Stimulated activated CD4-positive, alpha-beta T cell treated with anti-CD3 and anti-CD28 coated beads, Interleukin-1b, Interleukin-23, amount 100 ng/mL, for 1 hour (primary cell): Measurements from ENCODE around the gene PPP1R1B.
A peak's percentile ranks its signal among the peaks of the same experiment; 100 is the strongest.

Experiments used
- DNase-seq, 2 donors: peaks; one replicate each; pipeline ENCODE4 v3.0.0-alpha.2; 2020; ENCODE audit warnings: low read depth in 2 of 2

Gene PPP1R1B

DNA sequence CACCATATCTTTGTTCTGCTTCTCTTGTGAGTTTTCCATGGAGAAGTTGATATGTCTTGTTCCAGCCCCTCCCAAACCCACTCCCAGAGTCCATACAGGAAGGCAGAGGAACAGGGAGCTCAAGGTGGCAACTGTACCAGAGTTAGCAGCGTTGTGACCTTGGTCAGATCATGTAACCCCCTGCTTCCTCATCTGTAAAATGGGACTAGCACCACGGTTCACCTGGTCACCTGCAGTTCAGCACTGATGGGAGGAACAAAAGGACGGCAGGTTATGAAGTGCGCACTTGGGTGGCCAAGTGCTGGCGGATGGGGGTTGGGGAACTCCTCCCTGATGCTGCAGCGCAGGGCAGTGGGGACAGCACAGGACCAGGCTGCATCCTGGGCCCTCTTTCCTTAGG, 11.3 kb upstream of the PPP1R1B start:
- no peak for DNase-seq

DNA sequence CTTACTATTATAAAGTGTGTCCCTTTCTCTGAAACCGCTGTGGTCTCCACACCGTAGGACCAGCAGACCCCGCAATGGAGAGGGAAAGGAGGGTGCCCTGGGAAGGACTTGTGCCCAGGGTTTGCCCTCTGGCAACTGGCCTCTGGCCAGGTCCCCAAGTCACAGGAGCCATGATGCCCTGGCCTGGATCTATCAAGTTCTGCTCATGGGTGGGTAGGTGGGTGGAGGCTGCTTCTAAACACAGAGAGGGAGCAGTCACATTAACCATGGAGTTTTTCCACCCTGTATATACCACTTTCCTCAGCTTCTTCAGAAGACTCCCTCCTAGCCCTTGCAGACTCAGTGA, 9.7 kb upstream of the PPP1R1B start:
- no peak for DNase-seq

DNA sequence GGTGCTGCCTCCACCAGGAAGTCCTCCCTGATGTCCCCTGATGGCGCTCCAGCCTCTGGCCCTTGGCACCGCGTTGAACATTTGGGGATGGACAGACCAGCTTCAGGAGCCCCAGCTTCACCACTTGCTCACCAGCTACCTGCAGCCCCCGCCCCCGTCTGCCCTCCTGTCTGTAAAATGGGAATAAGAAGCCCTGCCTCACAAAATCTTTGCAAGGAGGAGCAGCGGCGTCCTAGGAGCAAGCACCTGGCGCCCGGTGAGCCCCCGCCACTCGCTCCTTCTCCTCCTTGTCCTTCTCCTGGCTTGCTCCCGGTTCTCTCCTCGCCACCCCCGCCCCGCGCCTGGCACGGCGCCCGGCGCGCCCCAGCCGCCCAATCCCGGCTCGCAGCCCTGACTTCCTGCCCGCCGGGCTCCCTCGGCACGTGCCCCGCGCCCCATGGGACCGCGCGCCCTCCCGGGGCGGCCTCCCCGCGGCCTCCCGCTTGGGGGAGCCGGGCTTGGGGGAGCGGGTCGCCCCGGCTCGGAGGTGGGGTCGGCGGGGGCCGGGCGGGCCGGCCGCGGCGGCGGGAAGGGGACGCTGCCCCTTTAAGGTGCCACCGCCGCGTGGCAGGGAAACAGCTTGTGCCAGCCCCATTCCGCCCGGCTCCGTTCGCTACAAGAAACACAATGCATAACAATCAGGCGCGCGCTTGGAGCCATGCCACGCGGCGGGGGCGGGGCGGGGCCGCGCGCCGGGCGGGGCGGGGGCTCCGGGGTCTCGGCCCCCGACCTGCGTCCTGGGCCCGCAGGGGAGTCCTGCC, 9.1 kb upstream of the PPP1R1B start:
- DNase-seq, result peak in 1 of 2 donors; percentile 34

- no peak for DNase-seq
These were observed 8.4 kb upstream of the PPP1R1B start for GRCh38 chr17:39618246-39618913.

GRCh38 chr17:39618956-39619785, 7.6 kb upstream of the PPP1R1B start:
- DNase-seq, result no peak

GRCh38 chr17:39619786-39620101, 7.0 kb upstream of the PPP1R1B start:
- no peak for DNase-seq

- DNase-seq, result peak; percentile 72 to 83
These were observed 5.0 kb upstream of the PPP1R1B start for GRCh38 chr17:39621523-39622379.

- DNase-seq, result no peak
These were observed 4.3 kb upstream of the PPP1R1B start for GRCh38 chr17:39622380-39623006.

- peak; percentile 60 to 88 for DNase-seq
These were observed 3.3 kb upstream of the PPP1R1B start for GRCh38 chr17:39623356-39623950.

GRCh38 chr17:39624313-39624712, 2.4 kb upstream of the PPP1R1B start:
- no peak for DNase-seq

DNA sequence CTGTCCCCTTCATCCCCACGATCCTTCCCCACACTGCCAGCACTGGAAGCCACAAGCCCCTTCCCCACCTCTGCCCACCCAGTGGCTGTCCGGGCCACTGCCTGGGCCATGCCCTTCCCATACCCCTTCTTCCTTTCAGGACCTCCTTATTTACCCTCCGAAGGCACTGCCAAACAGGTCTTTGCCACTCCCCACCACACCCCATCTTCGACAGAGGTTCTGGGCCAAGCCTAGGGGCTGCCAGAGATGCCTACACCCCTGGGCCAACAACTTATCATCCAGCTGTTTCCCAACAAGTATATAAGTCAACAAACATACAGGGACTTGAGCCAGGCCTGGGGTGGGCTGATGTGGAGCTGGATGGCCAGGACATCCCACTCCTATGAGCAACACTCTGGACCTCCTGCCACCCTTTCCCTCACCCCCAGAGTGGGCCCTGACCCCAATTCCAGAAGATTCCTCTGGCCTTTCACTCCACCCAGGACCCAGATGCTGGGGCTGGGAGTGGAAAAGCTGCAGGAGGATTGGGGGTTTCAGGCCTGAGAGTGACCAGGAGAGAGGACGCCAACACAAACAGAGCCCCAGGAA, 1.5 kb upstream of the PPP1R1B start:
- no peak for DNase-seq

DNA sequence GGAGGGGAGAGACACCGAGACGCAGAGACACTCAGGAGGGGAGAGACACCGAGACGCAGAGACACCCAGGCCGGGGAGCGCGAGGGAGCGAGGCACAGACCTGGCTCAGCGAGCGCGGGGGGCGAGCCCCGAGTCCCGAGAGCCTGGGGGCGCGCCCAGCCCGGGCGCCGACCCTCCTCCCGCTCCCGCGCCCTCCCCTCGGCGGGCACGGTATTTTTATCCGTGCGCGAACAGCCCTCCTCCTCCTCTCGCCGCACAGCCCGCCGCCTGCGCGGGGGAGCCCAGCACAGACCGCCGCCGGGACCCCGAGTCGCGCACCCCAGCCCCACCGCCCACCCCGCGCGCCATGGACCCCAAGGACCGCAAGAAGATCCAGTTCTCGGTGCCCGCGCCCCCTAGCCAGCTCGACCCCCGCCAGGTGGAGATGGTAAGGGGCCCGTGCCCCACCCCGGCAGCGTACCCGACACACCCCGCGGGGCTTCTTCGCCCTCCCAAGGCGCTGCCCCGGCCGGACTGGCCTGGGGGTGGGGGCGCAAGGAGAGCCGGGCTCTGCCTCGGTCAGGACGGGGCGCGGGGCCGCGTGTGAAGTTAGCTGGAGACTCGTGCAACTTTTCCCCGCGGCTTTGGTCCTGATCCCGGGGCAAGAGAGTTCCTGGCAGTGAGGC, 427 bp downstream of the PPP1R1B start:
- no peak for DNase-seq

DNA sequence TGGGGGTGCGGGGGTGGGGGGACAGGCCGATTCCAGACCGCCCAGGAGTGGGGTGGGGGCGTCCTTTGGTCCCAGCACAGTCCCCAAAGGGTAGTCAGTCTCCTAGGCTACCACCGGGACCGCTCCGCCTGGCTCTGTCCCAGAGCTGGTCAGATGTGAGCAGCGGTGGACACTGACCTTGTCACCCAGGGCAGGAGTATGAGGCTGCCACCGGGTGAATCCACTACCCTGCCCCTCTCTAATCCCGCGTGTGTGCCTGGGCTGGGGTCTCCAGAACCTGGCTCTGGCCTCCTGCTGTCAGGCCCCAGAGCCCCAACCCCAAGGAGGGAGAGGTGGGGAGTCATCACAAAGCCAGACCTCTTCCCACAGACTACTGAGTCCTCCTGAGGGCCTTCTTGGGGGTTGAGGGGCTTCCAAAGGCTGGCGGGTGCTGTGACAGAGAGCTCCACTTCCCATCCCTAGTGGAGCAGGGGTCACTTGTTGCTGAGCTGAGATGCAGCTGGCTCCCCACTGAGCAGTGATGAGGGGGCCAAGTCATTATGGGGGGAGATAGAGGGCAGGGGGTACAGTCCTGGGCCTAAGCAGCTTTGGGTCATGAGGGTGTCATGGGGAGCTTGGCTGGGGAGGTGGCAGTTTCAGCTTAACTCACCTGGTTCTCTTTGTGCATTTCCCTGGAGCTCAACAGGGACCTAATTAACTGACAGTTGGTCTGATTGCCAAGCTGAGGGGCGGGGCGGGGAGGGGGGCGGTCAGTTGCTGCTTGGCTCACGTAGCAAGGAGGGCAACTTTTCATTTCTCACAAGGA, 1.2 kb downstream of the PPP1R1B start:
- no peak for DNase-seq

DNA sequence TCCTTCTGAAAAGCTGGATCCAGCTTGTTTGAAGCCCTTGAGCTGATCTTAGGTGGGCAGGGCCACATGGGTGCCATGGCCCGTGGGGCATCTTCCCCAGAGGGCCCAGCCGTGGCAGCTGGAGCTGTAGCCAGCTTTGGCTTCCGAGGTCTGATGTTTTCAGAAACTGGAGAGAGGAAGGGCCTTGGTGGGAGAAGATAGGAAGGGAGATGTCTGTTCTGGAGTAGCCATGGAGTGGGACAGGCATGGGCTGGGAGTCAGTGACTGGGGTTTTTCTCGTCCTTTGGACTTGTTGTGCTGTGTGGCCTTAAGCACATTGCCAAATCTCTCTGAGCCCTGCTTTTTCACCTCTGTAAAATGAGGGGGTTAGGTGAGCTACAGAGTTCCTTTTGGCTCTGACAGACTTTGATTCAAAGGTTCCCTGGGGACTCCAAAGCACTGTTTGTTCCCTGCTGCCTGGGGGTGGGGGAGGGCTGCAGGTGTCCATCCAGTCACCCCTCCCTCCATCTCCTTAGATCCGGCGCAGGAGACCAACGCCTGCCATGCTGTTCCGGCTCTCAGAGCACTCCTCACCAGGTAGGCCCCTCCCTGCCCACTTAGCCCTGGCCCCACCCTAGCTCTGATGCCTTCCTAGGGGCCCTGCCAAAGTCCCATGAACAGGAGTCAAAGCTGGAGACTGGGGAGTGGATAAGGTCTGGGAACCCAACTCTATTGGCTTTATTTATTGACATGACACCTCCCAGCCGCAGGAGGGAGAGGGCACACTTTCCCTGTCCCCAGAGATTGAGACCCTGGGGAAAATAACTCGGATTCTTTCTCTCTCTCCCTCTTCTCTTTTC, 2.1 kb downstream of the PPP1R1B start:
- no peak for DNase-seq

- DNase-seq, result no peak
These were observed 2.7 kb downstream of the PPP1R1B start for GRCh38 chr17:39629494-39629880.

DNA sequence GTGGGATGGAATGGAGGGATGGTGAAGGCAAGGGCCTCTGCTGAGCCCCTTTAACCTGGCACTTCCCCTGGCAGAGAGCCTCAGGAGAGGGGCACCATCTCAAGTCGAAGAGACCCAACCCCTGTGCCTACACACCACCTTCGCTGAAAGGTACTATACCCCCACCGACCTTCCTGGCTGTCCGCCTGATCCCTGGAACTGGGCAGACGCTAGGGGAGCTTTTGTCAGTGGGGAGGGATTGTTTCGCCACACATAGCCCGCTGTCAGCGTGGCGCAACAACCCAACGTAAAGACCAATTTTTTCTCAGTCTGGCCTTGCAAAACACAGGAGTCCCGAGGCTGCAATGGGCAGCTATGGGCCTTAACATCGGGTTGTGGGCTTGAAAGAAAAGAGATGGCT, 3.1 kb downstream of the PPP1R1B start:
- DNase-seq, result no peak

DNA sequence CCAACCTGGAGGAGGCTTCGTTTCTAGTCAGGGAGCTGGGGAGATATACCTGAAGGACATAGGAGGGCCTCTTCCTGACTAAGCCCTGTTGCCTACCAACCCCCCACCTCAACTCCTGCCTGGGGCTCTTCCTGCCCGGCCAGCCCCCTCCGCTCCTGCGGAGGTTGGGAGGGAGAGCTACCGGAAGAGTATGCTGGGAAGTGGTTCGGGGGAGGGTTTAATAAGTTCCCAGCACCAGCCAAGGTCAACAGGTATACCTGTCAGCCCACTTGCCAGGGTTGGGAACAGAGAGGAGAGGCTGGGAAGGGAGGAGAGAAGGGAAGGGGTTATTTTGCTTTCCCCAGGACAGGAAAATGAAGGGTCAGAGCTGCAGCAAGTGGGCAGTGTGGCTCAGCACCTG, 4.7 kb downstream of the PPP1R1B start:
- DNase-seq, result no peak
